H1 (cell line): ENCODE data around the gene UFD1. TPM values are rescaled to one million over a fixed set of nuclear protein-coding genes. Genes with fewer than 3 reads are reported as not detected.

Experiments used
- SP4 ChIP-seq: IDR thresholded peaks from 2 replicates; pipeline ENCODE4 v1.6.1; 2012; ENCODE audit warnings: low read length, inconsistent platforms
- polyA plus RNA-seq, 7 experiments: library from polyadenylated mRNA; depleted of rRNA in 3 of 7; stranded (reverse) in 5 of 7; unstranded in 2 of 7; fragments of >200 nt in 5 of 7; fragments of 200-250 nt in 2 of 7; gene quantifications; 1 replicate in 5 of 7; 2 replicates in 1 of 7; 4 replicates in 1 of 7; pipeline versions ENCODE4 v1.2.1 to v1.2.3, GENCODE V29; 2011 to 2013; ENCODE audit warnings: missing spikeins in 2 of 7, mixed read lengths in 2 of 7
- total RNA-seq: library from RNA; stranded (reverse); fragmentation: NEBNext Ultra II Directional; extraction: Animal tissue kit (Norgen Biotek cat#: 25700); gene quantifications from 2 replicates; pipeline ENCODE4 v1.2.1, GENCODE V29; 2021

UFD1 gene
- total and polyA plus RNA-seq, 2 of the 8 experiments (the other 6 are each of a cell fraction or from before 2014, with no cell fraction given): 74.6 to 116 TPM

DNA sequence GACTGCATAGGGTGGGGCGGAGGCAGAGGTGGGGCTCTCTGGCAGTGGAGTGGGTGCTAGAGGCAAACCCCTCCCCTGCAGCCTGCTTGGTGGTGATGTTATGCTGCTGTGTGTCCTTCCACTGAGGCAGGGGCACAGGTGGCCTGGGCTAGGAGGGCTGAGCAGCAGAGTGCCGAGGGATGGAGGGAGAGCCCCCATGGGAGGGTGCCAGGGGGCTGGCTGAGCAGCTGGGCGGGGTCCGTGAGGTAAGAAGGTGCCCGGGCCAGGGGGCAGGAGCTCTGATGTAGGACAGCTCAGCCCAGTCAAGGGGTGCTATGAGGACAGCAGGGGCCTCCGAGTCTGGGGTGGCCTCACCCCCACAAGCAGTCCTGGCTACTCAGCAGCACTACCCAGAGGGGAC, 41.0 kb upstream of the UFD1 start (continued):
- TF ChIP-seq SP4: no peak
